H1 (cell line): ENCODE data around the gene SLC2A4RG. TPM values are rescaled to one million over a fixed set of nuclear protein-coding genes. Genes with fewer than 3 reads are reported as not detected.

Source experiments
- ATF2 ChIP-seq: IDR thresholded peaks from 2 replicates; pipeline ENCODE4 v1.6.1; 2012; ENCODE audit warnings: low read length, inconsistent platforms
- BRCA1 ChIP-seq: IDR thresholded peaks from 2 replicates; pipeline ENCODE4 v1.6.1; 2012; ENCODE audit warnings: low read depth, low read length, improper control_type of control experiment
- EGR1 ChIP-seq: IDR thresholded peaks from 2 replicates; pipeline ENCODE4 v1.6.1; 2011; ENCODE audit warnings: low read depth, low read length, borderline replicate concordance
- HDAC2 ChIP-seq, 2 experiments: fragments of 300-600 bp in 1 of 2; sonication (generic) in 1 of 2; IDR thresholded peaks; 2 replicates each; pipeline ENCODE4 v1.6.1; 2011 to 2012; ENCODE audit warnings: low read depth in 2 of 2, low read length in 2 of 2, mild to moderate bottlenecking in 2 of 2, moderate library complexity in 2 of 2, borderline replicate concordance in 1 of 2, inconsistent platforms in 1 of 2
- KDM4A ChIP-seq: IDR thresholded peaks from one replicate; pipeline ENCODE4 v1.7.1; 2012; ENCODE audit warnings: low read depth, mild to moderate bottlenecking, moderate library complexity, low read length, inconsistent platforms; ENCODE audit not compliant: severe bottlenecking
- MAFK ChIP-seq: IDR thresholded peaks from 2 replicates; pipeline ENCODE4 v1.6.1; 2012; ENCODE audit warnings: low read depth, mild to moderate bottlenecking, improper control_type of control experiment, low read length
- NANOG ChIP-seq: IDR thresholded peaks from 2 replicates; pipeline ENCODE4 v1.6.1; 2011; ENCODE audit warnings: low read length, low read depth, mild to moderate bottlenecking, inconsistent platforms; ENCODE audit not compliant: insufficient read depth, poor library complexity, severe bottlenecking
- NRF1 ChIP-seq: IDR thresholded peaks from 2 replicates; pipeline ENCODE4 v1.6.1; 2011; ENCODE audit warnings: mild to moderate bottlenecking, low read depth, low read length, improper control_type of control experiment
- PHF8 ChIP-seq: fragments of 200-600 bp; sonication (generic); conservative IDR thresholded peaks from 2 replicates; pipeline ENCODE4 v1.7.1; 2012; ENCODE audit warnings: low read depth, mild to moderate bottlenecking, inconsistent platforms, low read length, moderate library complexity
- POLR2AphosphoS5 ChIP-seq: IDR thresholded peaks from 2 replicates; pipeline ENCODE4 v1.6.1; 2011; ENCODE audit warnings: low read depth, low read length
- RBBP5 ChIP-seq: IDR thresholded peaks from 2 replicates; pipeline ENCODE4 v1.7.1; 2012; ENCODE audit warnings: low read depth, mild to moderate bottlenecking, inconsistent platforms, low read length, moderate library complexity, borderline replicate concordance
- RFX5 ChIP-seq: IDR thresholded peaks from 2 replicates; pipeline ENCODE4 v1.6.1; 2011; ENCODE audit warnings: low read depth, low read length, improper control_type of control experiment, borderline replicate concordance
- SAP30 ChIP-seq: fragments of 300-600 bp; sonication (generic); IDR thresholded peaks from 2 replicates; pipeline ENCODE4 v1.7.1; 2012; ENCODE audit warnings: low read length, moderate library complexity, mild to moderate bottlenecking, inconsistent platforms; ENCODE audit not compliant: insufficient read depth, insufficient replicate concordance
- SIN3A ChIP-seq, 2 experiments: IDR thresholded peaks in 1 of 2; conservative IDR thresholded peaks in 1 of 2; 2 replicates each; pipeline ENCODE4 v1.6.1; 2011 to 2012; ENCODE audit warnings: low read length in 2 of 2, improper control_type of control experiment in 1 of 2, low read depth in 1 of 2, mild to moderate bottlenecking in 1 of 2
- SIRT6 ChIP-seq: IDR thresholded peaks from one replicate; pipeline ENCODE4 v1.7.1; 2012; ENCODE audit warnings: low read length, inconsistent platforms
- SIX5 ChIP-seq: IDR thresholded peaks from 2 replicates; pipeline ENCODE4 v1.6.1; 2011; ENCODE audit warnings: mild to moderate bottlenecking, low read depth, low read length
- SRF ChIP-seq: IDR thresholded peaks from 2 replicates; pipeline ENCODE4 v1.6.1; 2011; ENCODE audit warnings: mild to moderate bottlenecking, low read depth, low read length, moderate library complexity
- YY1 ChIP-seq: IDR thresholded peaks from 2 replicates; pipeline ENCODE4 v1.6.1; 2011; ENCODE audit warnings: low read depth, mild to moderate bottlenecking, low read length
- ZNF274 ChIP-seq: IDR thresholded peaks from 2 replicates; pipeline ENCODE4 v1.7.0; 2012; ENCODE audit warnings: low read length, borderline replicate concordance; ENCODE audit errors: extremely low read depth
- polyA plus RNA-seq, 7 experiments: library from polyadenylated mRNA; depleted of rRNA in 3 of 7; stranded (reverse) in 5 of 7; unstranded in 2 of 7; fragments of >200 nt in 5 of 7; fragments of 200-250 nt in 2 of 7; gene quantifications; 1 replicate in 5 of 7; 2 replicates in 1 of 7; 4 replicates in 1 of 7; pipeline versions ENCODE4 v1.2.1 to v1.2.3, GENCODE V29; 2011 to 2013; ENCODE audit warnings: missing spikeins in 2 of 7, mixed read lengths in 2 of 7
- total RNA-seq: library from RNA; stranded (reverse); fragmentation: NEBNext Ultra II Directional; extraction: Animal tissue kit (Norgen Biotek cat#: 25700); gene quantifications from 2 replicates; pipeline ENCODE4 v1.2.1, GENCODE V29; 2021
- TF ChIP-seq, protein P1 (sequence below): IDR thresholded peaks from 2 replicates; pipeline ENCODE4 v1.6.1; 2012; ENCODE audit warnings: inconsistent platforms
- TF ChIP-seq, protein P2 (sequence below): IDR thresholded peaks from 2 replicates; pipeline ENCODE4 v1.6.1; 2012; ENCODE audit warnings: inconsistent platforms

The SLC2A4RG gene
- total and polyA plus RNA-seq, 2 of the 8 experiments (the other 6 are each of a cell fraction or from before 2014, with no cell fraction given): 15.9 to 29.1 TPM

DNA sequence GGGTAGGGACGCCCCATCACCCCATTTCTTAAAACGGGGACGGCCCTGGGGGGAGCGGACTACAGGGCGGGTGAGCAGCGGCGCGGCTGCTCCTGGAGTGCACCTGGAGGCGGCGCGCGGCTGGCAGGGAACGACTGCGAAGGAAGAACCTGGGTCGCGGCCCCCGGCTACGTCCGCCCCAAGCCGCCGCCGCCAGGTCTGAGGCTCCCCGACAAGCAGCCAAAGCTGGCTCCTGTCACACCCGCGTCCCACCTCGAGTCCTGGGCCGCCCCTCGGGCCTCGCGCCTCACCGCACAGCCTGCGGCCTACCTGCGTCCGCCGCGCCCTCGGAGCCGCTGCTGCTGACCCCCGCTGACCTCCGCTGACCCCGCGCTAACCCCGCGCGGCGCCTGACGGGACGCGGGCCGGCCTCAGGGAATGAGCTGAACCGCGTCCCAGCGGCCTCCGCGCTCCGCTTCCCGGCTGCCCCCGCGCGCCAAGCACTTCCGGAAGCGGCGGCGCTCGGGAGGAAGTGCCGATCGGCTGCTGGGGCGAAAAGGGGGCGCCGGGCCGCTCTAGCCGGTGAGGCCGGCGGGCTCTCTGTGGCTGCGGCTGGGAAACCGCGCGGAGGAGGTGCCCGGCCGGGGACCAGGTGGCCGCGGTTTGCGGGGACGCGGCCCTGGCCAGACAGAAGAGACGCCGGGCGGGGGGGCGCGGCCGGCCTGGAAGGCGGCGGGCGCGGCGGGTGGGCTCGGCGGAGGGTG, 31.8 kb upstream of the SLC2A4RG start, which contains the start of the genes ARFRP1 and ZGPAT (continued):
- no peak for TF ChIP-seq SIX5
- TF ChIP-seq, protein P1, sequence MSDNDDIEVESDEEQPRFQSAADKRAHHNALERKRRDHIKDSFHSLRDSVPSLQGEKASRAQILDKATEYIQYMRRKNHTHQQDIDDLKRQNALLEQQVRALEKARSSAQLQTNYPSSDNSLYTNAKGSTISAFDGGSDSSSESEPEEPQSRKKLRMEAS: peak; percentile 56; the same call in 1 of the 2 replicates
- peak; percentile 44 for TF ChIP-seq NANOG
- TF ChIP-seq EGR1: 0 out of 2 replicates have a peak, but pooled peaks have one; percentile 21
- no peak for TF ChIP-seq SRF
- TF ChIP-seq, protein P2, sequence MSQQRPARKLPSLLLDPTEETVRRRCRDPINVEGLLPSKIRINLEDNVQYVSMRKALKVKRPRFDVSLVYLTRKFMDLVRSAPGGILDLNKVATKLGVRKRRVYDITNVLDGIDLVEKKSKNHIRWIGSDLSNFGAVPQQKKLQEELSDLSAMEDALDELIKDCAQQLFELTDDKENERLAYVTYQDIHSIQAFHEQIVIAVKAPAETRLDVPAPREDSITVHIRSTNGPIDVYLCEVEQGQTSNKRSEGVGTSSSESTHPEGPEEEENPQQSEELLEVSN: 0 out of 2 replicates have a peak, but pooled peaks have one; percentile 28
- no peak for TF ChIP-seq YY1
- TF ChIP-seq SAP30: no peak
- TF ChIP-seq MAFK: no peak
- TF ChIP-seq HDAC2 (IDR thresholded peaks at IDR 0.05; ENCODE audit: borderline replicate concordance in 1 of 2, low read depth in 2 of 2, low read length in 2 of 2): no peak
- TF ChIP-seq ZNF274: no peak
- TF ChIP-seq SIRT6: no peak
- TF ChIP-seq KDM4A: peak; percentile 26
- 0 out of 2 replicates have a peak, but pooled peaks have one; percentile 23 for TF ChIP-seq POLR2AphosphoS5
- TF ChIP-seq BRCA1: no peak
- TF ChIP-seq SIN3A (conservative IDR thresholded peaks at IDR 0.05 in 1 of 2, IDR thresholded peaks at IDR 0.05 in 1 of 2; ENCODE audit: low read depth in 1 of 2, low read length in 2 of 2): peak; percentile 58 to 74; a peak in 1 of 4 replicates
- peak; percentile 47; the same call in 1 of the 2 replicates for TF ChIP-seq RBBP5
- no peak for TF ChIP-seq NRF1
- peak; percentile 70 for TF ChIP-seq PHF8
- no peak for TF ChIP-seq RFX5
- no peak for TF ChIP-seq ATF2
